ENCODE results near the gene RNF150. TPM values are rescaled to one million over a fixed set of nuclear protein-coding genes. Genes with fewer than 3 reads are reported as not detected.

Gene RNF150
- total RNA-seq, 1 donor from 2014 or later: 14.8 TPM

DNA sequence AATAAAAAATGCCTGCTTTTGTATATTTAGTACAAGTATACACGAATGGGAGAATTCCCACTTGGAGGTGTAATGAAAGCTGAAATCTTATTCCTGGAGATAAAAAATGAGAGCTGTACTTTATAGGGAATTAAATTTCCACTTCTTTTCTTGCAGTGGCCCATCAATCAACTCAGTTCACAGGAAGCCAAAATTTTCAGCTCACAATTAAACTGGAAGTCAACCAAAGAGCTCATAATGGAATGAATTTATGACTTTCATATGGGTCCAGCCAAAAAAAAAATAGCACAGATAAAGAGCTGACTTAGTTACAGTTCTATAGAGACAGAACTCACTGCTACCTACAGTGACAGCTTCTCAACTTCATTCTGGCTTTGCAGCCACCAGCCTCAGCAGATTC is 261.9 kb downstream of the RNF150 start:
- Mint-ChIP-seq H3K9me3 (ENCODE audit: low read depth) (no peaks in the 10 kb centered on the region), H3K36me3 (ENCODE audit: low read depth) (peaks cover 4% of the 10 kb centered on the region), H3K27me3 (ENCODE audit: low read depth) (no peaks in the 10 kb centered on the region), H3K4me3 (ENCODE audit: unreplicated experiment) (no peak overlapping the region), H3K4me1 (ENCODE audit: low read depth) (peaks cover 11% of the 10 kb centered on the region), H3K27ac (ENCODE audit: unreplicated experiment) (no peak overlapping the region)
- no peak for DNase-seq (ENCODE audit: low spot score)
- TF ChIP-seq CTCF (IDR thresholded peaks at IDR 0.05): no peak

DNA sequence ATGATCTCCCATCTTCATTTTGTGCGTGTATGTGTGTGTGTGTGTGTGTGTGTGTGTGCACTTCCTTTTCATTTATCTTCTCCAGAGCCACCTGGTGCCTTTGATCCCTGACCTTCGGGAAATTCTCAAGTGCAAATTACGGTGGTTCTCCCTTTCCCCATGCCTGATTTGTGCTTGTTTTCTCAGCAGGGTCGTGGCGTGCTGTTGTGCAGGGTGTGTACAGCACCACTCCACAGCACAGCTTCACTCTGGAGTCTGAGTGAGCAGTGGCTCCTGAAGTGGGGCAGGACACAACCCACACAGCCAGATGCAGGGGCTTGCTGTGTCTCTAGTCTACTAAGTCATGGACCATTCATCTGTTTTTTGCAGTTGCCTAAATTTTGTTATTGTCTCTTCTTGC is 262.8 kb downstream of the RNF150 start:
- Mint-ChIP-seq H3K27me3 (ENCODE audit: low read depth) (no peaks in the 10 kb centered on the region), H3K4me1 (ENCODE audit: low read depth) (peaks cover 2% of the 10 kb centered on the region), H3K9me3 (ENCODE audit: low read depth) (no peaks in the 10 kb centered on the region), H3K27ac (ENCODE audit: unreplicated experiment) (no peak overlapping the region), H3K36me3 (ENCODE audit: low read depth) (peaks cover 4% of the 10 kb centered on the region), H3K4me3 (ENCODE audit: unreplicated experiment) (no peak overlapping the region)
- no peak for TF ChIP-seq CTCF (IDR thresholded peaks at IDR 0.05)
- DNase-seq (ENCODE audit: low spot score): no peak

DNA sequence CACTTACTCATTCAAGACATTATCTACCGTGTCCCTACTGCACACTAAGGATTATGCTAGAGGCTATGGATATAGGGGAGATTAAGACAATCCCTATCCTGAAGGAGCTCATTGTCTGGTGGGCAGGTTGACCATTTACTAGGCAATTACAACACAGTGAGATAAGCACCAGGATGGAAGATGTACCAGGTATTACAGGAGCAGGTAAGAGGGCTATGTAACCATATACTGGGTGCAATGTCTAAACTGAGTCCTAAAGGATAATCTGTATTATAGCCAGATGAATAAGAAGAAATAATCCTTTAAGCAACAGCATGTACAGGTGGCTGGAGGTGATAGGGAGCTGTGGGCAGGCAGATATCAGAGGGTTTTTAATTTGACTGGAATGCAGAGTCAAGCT is 263.8 kb downstream of the RNF150 start:
- Mint-ChIP-seq H3K27ac (ENCODE audit: unreplicated experiment) (no peak overlapping the region), H3K4me1 (ENCODE audit: low read depth) (no peaks in the 10 kb centered on the region), H3K4me3 (ENCODE audit: unreplicated experiment) (no peak overlapping the region), H3K36me3 (ENCODE audit: low read depth) (peaks cover 9% of the 10 kb centered on the region), H3K9me3 (ENCODE audit: low read depth) (no peaks in the 10 kb centered on the region), H3K27me3 (ENCODE audit: low read depth) (no peaks in the 10 kb centered on the region)
- DNase-seq (ENCODE audit: low spot score): no peak
- TF ChIP-seq CTCF (IDR thresholded peaks at IDR 0.05): no peak

DNA sequence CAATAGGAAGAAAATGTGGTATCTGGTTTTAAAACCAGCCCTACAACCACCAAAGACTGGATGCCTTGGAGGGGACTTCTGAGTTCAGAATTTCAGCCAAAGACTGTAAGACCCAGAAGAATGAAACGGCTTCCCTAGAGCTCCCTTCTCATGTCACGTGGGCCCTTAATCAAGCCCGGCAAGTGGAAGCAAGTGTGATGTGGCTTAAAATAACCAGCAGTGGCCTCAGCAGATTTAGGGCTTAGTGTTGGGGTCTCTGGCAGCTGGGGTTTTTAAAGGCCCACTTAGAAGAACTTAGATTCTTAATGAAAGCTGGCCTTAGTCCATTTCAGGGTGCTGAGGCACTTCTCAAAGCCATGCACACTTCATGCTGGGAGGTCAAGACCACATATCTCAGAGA is 265.9 kb downstream of the RNF150 start:
- Mint-ChIP-seq H3K9me3 (ENCODE audit: low read depth) (no peaks in the 10 kb centered on the region), H3K36me3 (ENCODE audit: low read depth) (peaks cover 10% of the 10 kb centered on the region), H3K4me1 (ENCODE audit: low read depth) (no peaks in the 10 kb centered on the region), H3K27me3 (ENCODE audit: low read depth) (no peaks in the 10 kb centered on the region), H3K4me3 (ENCODE audit: unreplicated experiment) (no peak overlapping the region), H3K27ac (ENCODE audit: unreplicated experiment) (no peak overlapping the region)
- TF ChIP-seq CTCF (IDR thresholded peaks at IDR 0.05): no peak
- no peak for DNase-seq (ENCODE audit: low spot score)

- no peaks in the 10 kb centered on the region for H3K4me1 Mint-ChIP-seq (ENCODE audit: low read depth)
- no peak for DNase-seq (ENCODE audit: low spot score)
- no peak overlapping the region for H3K4me3 Mint-ChIP-seq (ENCODE audit: unreplicated experiment)
- TF ChIP-seq CTCF (IDR thresholded peaks at IDR 0.05): no peak
- peaks cover 10% of the 10 kb centered on the region for H3K36me3 Mint-ChIP-seq (ENCODE audit: low read depth)
- no peak overlapping the region for H3K27ac Mint-ChIP-seq (ENCODE audit: unreplicated experiment)
- H3K27me3 Mint-ChIP-seq (ENCODE audit: low read depth): no peaks in the 10 kb centered on the region
- H3K9me3 Mint-ChIP-seq (ENCODE audit: low read depth): no peaks in the 10 kb centered on the region
Observed at GRCh38 chr4:140866492-140867005, 266.7 kb downstream of the RNF150 start.
